CD1c-positive myeloid dendritic cell (primary cell): ENCODE measurements around the gene POLR3K.
"Not testable (repeated sequence)": the region's sequence is repeated elsewhere in the genome, so short reads cannot be mapped to it uniquely, and the experiment has no call there.

Experiments used
- DNase-seq: peaks from one replicate; pipeline ENCODE4 v3.0.0-alpha.2; 2016; ENCODE audit errors: extremely low spot score

Gene POLR3K

GRCh38 chr16:42691-43090 lies 10.7 kb downstream of the POLR3K start:
- DNase-seq: no peak

GRCh38 chr16:42069-42457 lies 11.3 kb downstream of the POLR3K start:
- no peak for DNase-seq

GRCh38 chr16:41439-42068 lies 11.9 kb downstream of the POLR3K start:
- no peak for DNase-seq

- peak; percentile 20 for DNase-seq
Observed at GRCh38 chr16:38941-39892, 14.2 kb downstream of the POLR3K start.

- not testable (repeated sequence) for DNase-seq
Observed at GRCh38 chr16:38206-38605, 15.2 kb downstream of the POLR3K start.

- DNase-seq: peak; percentile 24
Observed at GRCh38 chr16:37511-37910, 15.9 kb downstream of the POLR3K start.

DNA sequence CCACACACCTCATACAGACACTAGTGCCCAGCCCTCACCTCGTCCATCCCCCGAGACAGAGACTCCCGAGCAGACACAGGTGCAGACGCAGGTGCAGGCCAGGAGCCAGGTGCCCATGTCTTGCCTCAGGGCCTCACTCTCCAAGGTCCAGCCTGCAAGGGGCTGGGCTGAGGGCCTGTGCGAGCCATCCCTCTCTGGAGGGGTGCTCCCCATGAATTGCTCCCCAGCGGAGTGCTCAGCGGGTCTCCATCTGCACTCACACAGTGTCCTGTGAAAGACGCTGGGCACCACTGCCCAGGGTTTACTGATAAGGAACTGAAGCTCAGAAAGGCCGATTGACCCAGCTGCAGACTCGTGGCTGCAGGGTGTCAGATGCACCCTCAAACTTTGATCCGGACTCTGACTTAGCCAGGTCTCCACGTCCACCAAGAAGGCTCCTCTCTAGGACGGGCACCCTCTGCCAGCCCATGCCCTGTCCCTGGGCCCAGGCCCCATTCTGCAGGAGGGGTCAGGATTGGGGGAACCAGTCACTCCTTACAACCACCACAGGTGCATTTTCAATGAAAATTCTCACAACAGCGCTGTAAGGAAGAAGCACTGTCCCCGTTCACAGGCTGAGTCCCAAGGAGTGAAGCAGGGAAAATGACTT lies 16.9 kb downstream of the POLR3K start:
- no peak for DNase-seq

- no peak for DNase-seq
Observed at GRCh38 chr16:35678-36305, 17.6 kb downstream of the POLR3K start.

- DNase-seq: peak; percentile 71
Observed at GRCh38 chr16:35011-35677, 18.3 kb downstream of the POLR3K start.

GRCh38 chr16:34648-34987 lies 18.8 kb downstream of the POLR3K start:
- no peak for DNase-seq

DNA sequence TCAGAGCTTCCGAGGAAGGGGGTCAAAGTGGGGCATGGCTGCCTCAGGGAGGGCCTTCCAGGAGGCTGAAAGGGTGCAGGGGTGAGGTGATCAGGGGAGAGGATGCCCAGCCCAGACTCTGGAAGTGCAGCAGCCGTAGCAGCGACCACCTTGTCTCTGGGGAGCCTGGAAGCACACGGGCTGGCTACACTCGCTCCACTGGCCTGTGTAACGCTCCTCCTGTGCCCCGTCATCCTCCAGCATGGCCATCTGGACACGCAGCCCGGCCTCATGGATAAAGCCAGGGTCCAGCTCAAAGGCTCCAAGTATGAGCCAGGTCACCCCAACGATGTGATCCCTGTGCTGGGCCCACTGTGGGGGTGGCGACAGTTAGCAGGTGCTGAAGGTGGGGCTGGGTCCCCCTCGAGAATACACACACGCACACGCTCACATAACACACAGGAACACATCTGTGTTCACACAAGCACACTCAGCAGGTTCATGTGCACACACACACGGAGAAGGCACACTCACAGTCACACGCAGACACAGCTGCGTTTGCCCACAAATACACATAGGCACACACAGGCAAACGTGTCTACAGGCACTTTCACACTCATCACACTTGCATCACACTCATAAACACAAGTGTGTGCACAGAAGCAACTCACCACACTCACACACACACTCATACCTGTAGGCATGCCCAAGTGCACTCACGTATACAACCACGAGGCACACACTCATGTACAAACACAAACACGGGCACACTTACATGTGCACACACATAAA lies 19.3 kb downstream of the POLR3K start:
- no peak for DNase-seq

GRCh38 chr16:33154-33876 lies 20.1 kb downstream of the POLR3K start:
- not testable (repeated sequence) for DNase-seq

- not testable (repeated sequence) for DNase-seq
Observed at GRCh38 chr16:30627-31026, 22.8 kb downstream of the POLR3K start.

- DNase-seq: not testable (repeated sequence)
Observed at GRCh38 chr16:25926-26348, 27.5 kb downstream of the POLR3K start.

DNA sequence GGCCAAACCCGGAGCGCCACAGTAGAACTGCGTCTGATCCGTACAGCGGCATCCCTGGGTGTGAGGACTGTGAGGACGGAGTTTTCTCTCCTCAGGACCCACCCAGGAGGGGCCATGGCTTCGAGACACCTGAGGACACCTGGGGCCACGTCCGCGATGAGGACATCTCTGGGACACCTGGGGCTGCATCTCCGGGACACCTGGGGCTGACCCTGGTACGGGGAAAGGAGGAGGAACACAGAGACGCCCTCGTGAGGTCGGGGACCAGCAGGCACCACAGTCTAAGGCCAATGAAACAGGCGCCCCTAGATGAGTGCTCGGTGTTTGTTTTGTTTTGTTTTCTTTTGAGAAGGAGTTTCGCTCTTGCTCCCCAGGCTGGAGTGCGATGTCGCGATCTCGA lies 29.3 kb downstream of the POLR3K start:
- not testable (repeated sequence) for DNase-seq

GRCh38 chr16:20886-21285 lies 32.5 kb downstream of the POLR3K start:
- not testable (repeated sequence) for DNase-seq

DNA sequence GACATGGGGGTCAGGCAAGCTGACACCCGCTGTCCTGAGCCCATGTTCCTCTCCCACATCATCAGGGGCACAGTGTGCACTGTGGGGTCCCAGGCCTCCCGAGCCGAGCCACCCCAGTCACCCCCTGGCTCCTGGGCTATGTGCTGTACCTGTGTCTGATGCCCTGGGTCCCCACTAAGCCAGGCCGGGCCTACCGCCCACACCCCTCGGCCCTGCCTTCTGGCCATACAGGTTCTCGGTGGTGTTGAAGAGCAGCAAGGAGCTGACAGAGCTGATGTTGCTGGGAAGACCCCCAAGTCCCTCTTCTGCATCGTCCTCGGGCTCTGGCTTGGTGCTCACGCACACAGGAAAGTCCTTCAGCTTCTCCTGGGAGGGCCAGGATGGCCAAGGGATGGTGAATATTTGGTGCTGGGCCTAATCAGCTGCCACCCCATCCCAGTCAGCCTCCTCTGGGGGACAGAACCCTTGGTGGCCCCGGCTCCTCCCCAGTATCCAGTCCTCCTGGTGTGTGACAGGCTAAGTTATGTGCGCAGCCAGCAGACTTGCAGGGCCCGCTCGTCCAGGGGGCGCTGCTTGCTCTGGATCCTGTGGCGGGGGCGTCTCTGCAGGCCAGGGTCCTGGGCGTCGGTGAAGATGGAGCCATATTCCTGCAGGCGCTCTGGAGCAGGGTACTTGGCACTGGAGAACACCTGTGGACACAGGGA lies 36.2 kb downstream of the POLR3K start:
- not testable (repeated sequence) for DNase-seq

DNA sequence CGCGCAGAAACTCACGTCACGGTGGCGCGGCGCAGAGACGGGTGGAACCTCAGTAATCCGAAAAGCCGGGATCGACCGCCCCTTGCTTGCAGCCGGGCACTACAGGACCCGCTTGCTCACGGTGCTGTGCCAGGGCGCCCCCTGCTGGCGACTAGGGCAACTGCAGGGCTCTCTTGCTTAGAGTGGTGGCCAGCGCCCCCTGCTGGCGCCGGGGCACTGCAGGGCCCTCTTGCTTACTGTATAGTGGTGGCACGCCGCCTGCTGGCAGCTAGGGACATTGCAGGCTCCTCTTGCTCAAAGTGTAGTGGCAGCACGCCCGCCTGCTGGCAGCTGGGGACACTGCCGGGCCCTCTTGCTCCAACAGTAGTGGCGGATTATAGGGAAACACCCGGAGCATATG lies 42.6 kb downstream of the POLR3K start:
- DNase-seq: not testable (repeated sequence)

GRCh38 chr16:9903-10665 lies 43.3 kb downstream of the POLR3K start:
- no peak for DNase-seq
